Mucosa of rectum (tissue), 2 donors: ENCODE measurements around the gene MSH2.
A peak's percentile ranks its signal among the peaks of the same experiment; 100 is the strongest.

Experiments used
- H3K27ac ChIP-seq, 2 donors: one replicate each; pipeline ENCODE4 v1.7.0; 2013; ENCODE audit warnings: inconsistent platforms in 2 of 2, low read depth in 2 of 2, low read length in 2 of 2
- H3K27me3 ChIP-seq, 2 donors: one replicate each; pipeline ENCODE4 v1.7.0; 2013; ENCODE audit warnings: low read length in 2 of 2; ENCODE audit not compliant: control insufficient read depth in 2 of 2, insufficient read depth in 2 of 2
- H3K36me3 ChIP-seq, 2 donors: one replicate each; pipeline ENCODE4 v1.7.0; 2013; ENCODE audit warnings: low read length in 2 of 2; ENCODE audit not compliant: control insufficient read depth in 2 of 2, insufficient read depth in 2 of 2
- H3K4me1 ChIP-seq, 2 donors: one replicate each; pipeline ENCODE4 v1.7.0; 2013; ENCODE audit warnings: low read length in 2 of 2, mild to moderate bottlenecking in 1 of 2; ENCODE audit not compliant: control insufficient read depth in 2 of 2, insufficient read depth in 2 of 2
- H3K4me3 ChIP-seq, 2 donors: one replicate each; pipeline ENCODE4 v1.7.0; 2013; ENCODE audit warnings: low read length in 2 of 2
- H3K9ac ChIP-seq, 2 donors: one replicate each; pipeline ENCODE4 v1.7.0; 2013; ENCODE audit warnings: low read length in 2 of 2, low read depth in 1 of 2, mild to moderate bottlenecking in 1 of 2
- H3K9me3 ChIP-seq, 2 donors: one replicate each; pipeline ENCODE4 v1.7.0; 2013; ENCODE audit warnings: low read length in 2 of 2; ENCODE audit not compliant: control insufficient read depth in 2 of 2
- donor health status: healthy.
- donor health status: Normal muscosa, but diverticular disease.

Gene MSH2

GRCh38 chr2:47375307-47375706 lies 27.6 kb upstream of the MSH2 start:
- Histone ChIP-seq H3K9me3 (no peaks in the 10 kb centered on the region), H3K36me3 (peaks cover 20 to 58% of the 10 kb centered on the region in 2 donors), H3K4me1 (peaks cover 8 to 26% of the 10 kb centered on the region in 2 donors), H3K27ac (no peak overlapping the region), H3K4me3 (peak overlapping the region in 1 of 2 donors; percentile 17), H3K9ac (no peak overlapping the region), H3K27me3 (no peaks in the 10 kb centered on the region)

GRCh38 chr2:47379384-47379783 lies 23.6 kb upstream of the MSH2 start:
- Histone ChIP-seq H3K27ac (no peak overlapping the region), H3K27me3 (no peaks in the 10 kb centered on the region), H3K9me3 (no peaks in the 10 kb centered on the region), H3K4me3 (no peak overlapping the region), H3K9ac (no peak overlapping the region), H3K4me1 (peaks cover 15 to 39% of the 10 kb centered on the region in 2 donors), H3K36me3 (peaks cover 26 to 52% of the 10 kb centered on the region in 2 donors)

- Histone ChIP-seq H3K27ac (peak overlapping the region; percentile 3 to 49), H3K4me1 (peaks cover 12 to 31% of the 10 kb centered on the region in 2 donors), H3K9ac (peak overlapping the region in 1 of 2 donors; percentile 51), H3K9me3 (no peaks in the 10 kb centered on the region), H3K27me3 (no peaks in the 10 kb centered on the region), H3K4me3 (no peak overlapping the region), H3K36me3 (peaks cover 35 to 59% of the 10 kb centered on the region in 2 donors)
These were observed 21.5 kb upstream of the MSH2 start for GRCh38 chr2:47381408-47381807.

GRCh38 chr2:47386551-47386950 lies 16.4 kb upstream of the MSH2 start:
- H3K27ac ChIP-seq, result no peak overlapping the region
- peaks cover 4 to 11% of the 10 kb centered on the region in 2 donors for H3K4me1 ChIP-seq
- H3K27me3 ChIP-seq, result no peaks in the 10 kb centered on the region
- H3K9me3 ChIP-seq, result no peaks in the 10 kb centered on the region
- no peak overlapping the region for H3K9ac ChIP-seq
- no peak overlapping the region for H3K4me3 ChIP-seq
- H3K36me3 ChIP-seq, result peaks cover 39 to 55% of the 10 kb centered on the region in 2 donors

- no peak overlapping the region for H3K27ac ChIP-seq
- no peaks in the 10 kb centered on the region for H3K4me1 ChIP-seq
- peaks cover 40 to 51% of the 10 kb centered on the region in 2 donors for H3K36me3 ChIP-seq
- no peaks in the 10 kb centered on the region for H3K9me3 ChIP-seq
- no peaks in the 10 kb centered on the region for H3K27me3 ChIP-seq
- H3K9ac ChIP-seq, result no peak overlapping the region
- H3K4me3 ChIP-seq, result no peak overlapping the region
These were observed 14.1 kb upstream of the MSH2 start for GRCh38 chr2:47388888-47389287.

- peaks cover 39 to 47% of the 10 kb centered on the region in 2 donors for H3K36me3 ChIP-seq
- H3K9me3 ChIP-seq, result no peaks in the 10 kb centered on the region
- H3K4me3 ChIP-seq, result no peak overlapping the region
- H3K27ac ChIP-seq, result no peak overlapping the region
- no peaks in the 10 kb centered on the region for H3K27me3 ChIP-seq
- no peak overlapping the region for H3K9ac ChIP-seq
- no peaks in the 10 kb centered on the region for H3K4me1 ChIP-seq
These were observed 13.3 kb upstream of the MSH2 start for GRCh38 chr2:47389692-47390091.

- H3K36me3 ChIP-seq, result no peaks in the 10 kb centered on the region
- H3K27me3 ChIP-seq, result no peaks in the 10 kb centered on the region
- peaks cover 11 to 12% of the 10 kb centered on the region in 2 donors for H3K4me1 ChIP-seq
- H3K4me3 ChIP-seq, result peak overlapping the region; percentile 86 to 89
- no peaks in the 10 kb centered on the region for H3K9me3 ChIP-seq
- peak overlapping the region in 1 of 2 donors; percentile 32 for H3K27ac ChIP-seq
- peak overlapping the region; percentile 44 to 61 for H3K9ac ChIP-seq
These were observed 984 bp upstream of the MSH2 start for GRCh38 chr2:47401789-47402554.

GRCh38 chr2:47402555-47402804 lies 476 bp upstream of the MSH2 start:
- Histone ChIP-seq H3K9me3 (no peaks in the 10 kb centered on the region), H3K27ac (peak overlapping the region in 1 of 2 donors; percentile 32), H3K4me1 (peaks cover 11 to 12% of the 10 kb centered on the region in 2 donors), H3K4me3 (peak overlapping the region; percentile 86 to 89), H3K9ac (peak overlapping the region; percentile 44 to 61), H3K27me3 (no peaks in the 10 kb centered on the region), H3K36me3 (no peaks in the 10 kb centered on the region)

- peak overlapping the region; percentile 86 to 89 for H3K4me3 ChIP-seq
- peaks cover 11 to 12% of the 10 kb centered on the region in 2 donors for H3K4me1 ChIP-seq
- no peaks in the 10 kb centered on the region for H3K27me3 ChIP-seq
- H3K9me3 ChIP-seq, result no peaks in the 10 kb centered on the region
- peak overlapping the region; percentile 74 to 82 for H3K9ac ChIP-seq
- peak overlapping the region; percentile 48 to 73 for H3K27ac ChIP-seq
- H3K36me3 ChIP-seq, result no peaks in the 10 kb centered on the region
These were observed 745 bp downstream of the MSH2 start for GRCh38 chr2:47403609-47404193.

GRCh38 chr2:47404356-47404755 lies 1.4 kb downstream of the MSH2 start:
- Histone ChIP-seq H3K9me3 (no peaks in the 10 kb centered on the region), H3K27me3 (no peaks in the 10 kb centered on the region), H3K4me3 (peak overlapping the region; percentile 86 to 89), H3K27ac (peak overlapping the region in 1 of 2 donors; percentile 43), H3K9ac (peak overlapping the region; percentile 32 to 82), H3K36me3 (no peaks in the 10 kb centered on the region), H3K4me1 (peaks cover 11 to 12% of the 10 kb centered on the region in 2 donors)
